H9 (cell line): ENCODE data around the gene RNF5. TPM values are rescaled to one million over a fixed set of nuclear protein-coding genes. Genes with fewer than 3 reads are reported as not detected.

Experiments
- DNase-seq: peaks from one replicate; pipeline ENCODE4 v3.0.0-alpha.2; 2017
- H2AFZ ChIP-seq: one replicate; pipeline ENCODE4 v1.6.1; 2013; ENCODE audit warnings: mild to moderate bottlenecking, low read length, control low read depth, moderate library complexity
- H2AK5ac ChIP-seq: 2 replicates; pipeline ENCODE4 v1.6.1; 2013; ENCODE audit warnings: low read length, control low read depth, mixed read lengths; ENCODE audit not compliant: insufficient read length
- H2BK120ac ChIP-seq: one replicate; pipeline ENCODE4 v1.6.1; 2013; ENCODE audit warnings: low read depth, mild to moderate bottlenecking, low read length, control low read depth, inconsistent platforms; ENCODE audit not compliant: poor library complexity, severe bottlenecking
- H2BK12ac ChIP-seq: 2 replicates; pipeline ENCODE4 v1.6.1; 2013; ENCODE audit warnings: low read length, control low read depth, mixed read lengths, low read depth; ENCODE audit not compliant: insufficient read length
- H2BK15ac ChIP-seq: 2 replicates; pipeline ENCODE4 v1.6.1; 2013; ENCODE audit warnings: low read depth, low read length, control low read depth
- H2BK20ac ChIP-seq: one replicate; pipeline ENCODE4 v1.6.1; 2013; ENCODE audit warnings: low read depth, mild to moderate bottlenecking, low read length, control low read depth, inconsistent platforms; ENCODE audit not compliant: poor library complexity, severe bottlenecking
- H2BK5ac ChIP-seq: 2 replicates; pipeline ENCODE4 v1.6.1; 2013; ENCODE audit warnings: low read length, control low read depth, mixed read lengths; ENCODE audit not compliant: insufficient read length
- H3K14ac ChIP-seq: 2 replicates; pipeline ENCODE4 v1.6.1; 2013; ENCODE audit warnings: low read length, control low read depth; ENCODE audit not compliant: insufficient read depth
- H3K18ac ChIP-seq: 2 replicates; pipeline ENCODE4 v1.6.1; 2013; ENCODE audit warnings: low read depth, mild to moderate bottlenecking, mixed read lengths, low read length, control low read depth; ENCODE audit not compliant: insufficient read length
- H3K23ac ChIP-seq: 2 replicates; pipeline ENCODE4 v1.6.1; 2013; ENCODE audit warnings: low read length, control low read depth, mixed read lengths, low read depth; ENCODE audit not compliant: insufficient read length
- H3K23me2 ChIP-seq: 2 replicates; pipeline ENCODE4 v1.6.1; 2013; ENCODE audit warnings: low read depth, mild to moderate bottlenecking, mixed read lengths, low read length, control low read depth; ENCODE audit not compliant: insufficient read length, poor library complexity, severe bottlenecking
- H3K27ac ChIP-seq: 2 replicates; pipeline ENCODE4 v1.5.1; 2013; ENCODE audit warnings: low read length, control low read depth, mixed read lengths, low read depth; ENCODE audit not compliant: insufficient read length
- H3K27me3 ChIP-seq: 2 replicates; pipeline ENCODE4 v1.6.1; 2013; ENCODE audit warnings: low read length, control low read depth, inconsistent platforms; ENCODE audit not compliant: insufficient read depth
- H3K4ac ChIP-seq: 2 replicates; pipeline ENCODE4 v1.6.1; 2013; ENCODE audit warnings: low read depth, mild to moderate bottlenecking, control low read depth, inconsistent platforms, low read length, moderate library complexity
- H3K4me1 ChIP-seq: 2 replicates; pipeline ENCODE4 v1.6.1; 2013; ENCODE audit warnings: low read length, control low read depth, inconsistent platforms; ENCODE audit not compliant: insufficient read depth
- H3K4me2 ChIP-seq: 2 replicates; pipeline ENCODE4 v1.6.1; 2013; ENCODE audit warnings: low read length, control low read depth, mixed read lengths; ENCODE audit not compliant: insufficient read length, insufficient read depth
- H3K56ac ChIP-seq: 2 replicates; pipeline ENCODE4 v1.6.1; 2013; ENCODE audit warnings: low read depth, mild to moderate bottlenecking, mixed read lengths, low read length, control low read depth; ENCODE audit not compliant: insufficient read length
- H3K79me1 ChIP-seq: 2 replicates; pipeline ENCODE4 v1.6.1; 2013; ENCODE audit warnings: low read depth, mild to moderate bottlenecking, moderate library complexity, low read length, control low read depth, inconsistent platforms; ENCODE audit not compliant: insufficient read depth, poor library complexity, severe bottlenecking
- H3K79me2 ChIP-seq: 2 replicates; pipeline ENCODE4 v1.6.1; 2013; ENCODE audit warnings: low read length, control low read depth, inconsistent platforms; ENCODE audit not compliant: insufficient read depth
- H3K9ac ChIP-seq: 2 replicates; pipeline ENCODE4 v1.6.1; 2013; ENCODE audit warnings: low read length, control low read depth, mixed read lengths; ENCODE audit not compliant: insufficient read length; ENCODE audit errors: extremely low read depth
- H3K9me3 ChIP-seq: one replicate; pipeline ENCODE4 v1.6.1; 2013; ENCODE audit warnings: low read depth, low read length, inconsistent platforms; ENCODE audit not compliant: control insufficient read depth
- H3T11ph ChIP-seq: one replicate; pipeline ENCODE4 v1.6.1; 2013; ENCODE audit warnings: mild to moderate bottlenecking, low read length, control low read depth, inconsistent platforms
- H4K20me1 ChIP-seq: one replicate; pipeline ENCODE4 v1.6.1; 2013; ENCODE audit not compliant: control insufficient read depth, insufficient read length, insufficient read depth
- H4K5ac ChIP-seq: 2 replicates; pipeline ENCODE4 v1.6.1; 2013; ENCODE audit warnings: low read depth, mild to moderate bottlenecking, mixed read lengths, low read length, control low read depth; ENCODE audit not compliant: insufficient read length
- H4K8ac ChIP-seq: replicated peaks from 2 replicates; pipeline ENCODE4 v1.6.1; 2013; ENCODE audit warnings: low read length, control low read depth, mixed read lengths, low read depth; ENCODE audit not compliant: insufficient read length
- H4K91ac ChIP-seq: 2 replicates; pipeline ENCODE4 v1.6.1; 2013; ENCODE audit warnings: low read depth, mild to moderate bottlenecking, moderate library complexity, mixed read lengths, low read length, control low read depth; ENCODE audit not compliant: insufficient read length
- H3K27ac Mint-ChIP-seq, 3 experiments: 2 replicates in 2 of 3; 3 replicates in 1 of 3; pipeline ENCODE4 v1.8.0; 2020 to 2021; ENCODE audit warnings: mixed read lengths in 3 of 3, mild to moderate bottlenecking in 1 of 3, moderate library complexity in 1 of 3
- H3K27me3 Mint-ChIP-seq: 2 replicates; pipeline ENCODE4 v1.8.0; 2021; ENCODE audit warnings: low read depth, mild to moderate bottlenecking, moderate library complexity, mixed read lengths
- H3K36me3 Mint-ChIP-seq, 3 experiments: 2 replicates in 2 of 3; 3 replicates in 1 of 3; pipeline ENCODE4 v1.8.0; 2020 to 2021; ENCODE audit warnings: low read depth in 3 of 3, mixed read lengths in 3 of 3; ENCODE audit not compliant: insufficient read depth in 1 of 3
- H3K4me1 Mint-ChIP-seq, 2 experiments: 2 replicates each; pipeline ENCODE4 v1.8.0; 2020; ENCODE audit warnings: mixed read lengths in 2 of 2
- H3K4me3 Mint-ChIP-seq, 2 experiments: 2 replicates in 1 of 2; 3 replicates in 1 of 2; pipeline ENCODE4 v1.8.0; 2020 to 2021; ENCODE audit warnings: mild to moderate bottlenecking in 2 of 2, mixed read lengths in 2 of 2, moderate library complexity in 1 of 2
- H3K9me3 Mint-ChIP-seq, 2 experiments: 2 replicates in 1 of 2; 3 replicates in 1 of 2; pipeline ENCODE4 v1.8.0; 2020; ENCODE audit warnings: mild to moderate bottlenecking in 2 of 2, mixed read lengths in 2 of 2, moderate library complexity in 1 of 2
- WGBS: extraction: QIAGEN DNeasy Blood & Tissue Kit; methylation state at CpG from one replicate; pipeline ENCODE4 v1.1.7; 2013; ENCODE audit warnings: missing lambda C conversion rate, low lambda C conversion rate, mixed read lengths; ENCODE audit not compliant: insufficient read length; ENCODE audit errors: extremely low coverage; 5-methylcytosine and 5-hydroxymethylcytosine counted together
- total RNA-seq: library from RNA; stranded (reverse); gene quantifications from 2 replicates; pipeline ENCODE4 v1.2.1, GENCODE V29; 2021
- TF ChIP-seq, protein P1 (sequence below): fragments of 200-600 bp; sonication (generic); conservative IDR thresholded peaks from 3 replicates; pipeline ENCODE4 v1.8.0; 2021; ENCODE audit warnings: antibody characterized with exemption, mild to moderate bottlenecking

Gene RNF5
- total RNA-seq, 1 experiment from 2014 or later: 116 TPM

DNA sequence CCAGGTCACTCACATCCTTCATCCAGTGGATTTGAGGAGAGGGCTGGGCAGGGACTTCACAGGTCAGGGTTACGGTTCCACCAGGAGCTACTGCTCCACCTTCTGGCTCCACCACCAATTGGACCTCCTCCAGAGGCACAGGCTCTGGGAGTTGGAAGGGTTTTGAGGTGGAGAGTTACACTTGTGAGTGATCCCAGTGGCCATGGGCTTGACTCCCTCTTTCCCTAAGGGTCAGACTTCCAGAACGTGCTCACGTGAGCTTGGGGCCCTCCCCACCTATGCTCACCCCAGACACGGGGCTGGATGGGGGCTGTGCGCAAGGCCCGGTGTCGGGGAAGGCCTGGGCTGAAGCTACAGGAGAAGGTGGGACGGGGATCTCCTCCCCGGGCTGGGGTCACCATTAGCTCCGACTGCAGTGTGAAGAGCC, 4.4 kb downstream of the RNF5 start:
- Histone ChIP-seq H2AFZ (no peak overlapping the region), H3K4me1 (no peaks in the 10 kb centered on the region), H4K20me1 (no peaks in the 10 kb centered on the region), H2BK15ac (no peak overlapping the region), H3K14ac (no peak overlapping the region), H3K4ac (no peak overlapping the region), H3K23me2 (peaks cover 6% of the 10 kb centered on the region), H4K8ac (no peak overlapping the region), H2BK12ac (no peak overlapping the region), H3K9ac (no peak overlapping the region), H3K27me3 (no peaks in the 10 kb centered on the region), H3K23ac (no peak overlapping the region), H3K56ac (no peak overlapping the region), H4K5ac (no peak overlapping the region), H3K18ac (no peak overlapping the region), H3T11ph (no peak overlapping the region), H3K9me3 (no peaks in the 10 kb centered on the region), H2BK20ac (no peak overlapping the region), H2BK5ac (no peak overlapping the region), H2AK5ac (no peak overlapping the region), H3K79me2 (peaks cover 4% of the 10 kb centered on the region; the same call in 1 of the 2 replicates), H3K27ac (no peak overlapping the region), H3K79me1 (no peaks in the 10 kb centered on the region), H3K4me2 (no peak overlapping the region), H2BK120ac (no peak overlapping the region), H4K91ac (no peak overlapping the region)
- TF ChIP-seq, protein P1, sequence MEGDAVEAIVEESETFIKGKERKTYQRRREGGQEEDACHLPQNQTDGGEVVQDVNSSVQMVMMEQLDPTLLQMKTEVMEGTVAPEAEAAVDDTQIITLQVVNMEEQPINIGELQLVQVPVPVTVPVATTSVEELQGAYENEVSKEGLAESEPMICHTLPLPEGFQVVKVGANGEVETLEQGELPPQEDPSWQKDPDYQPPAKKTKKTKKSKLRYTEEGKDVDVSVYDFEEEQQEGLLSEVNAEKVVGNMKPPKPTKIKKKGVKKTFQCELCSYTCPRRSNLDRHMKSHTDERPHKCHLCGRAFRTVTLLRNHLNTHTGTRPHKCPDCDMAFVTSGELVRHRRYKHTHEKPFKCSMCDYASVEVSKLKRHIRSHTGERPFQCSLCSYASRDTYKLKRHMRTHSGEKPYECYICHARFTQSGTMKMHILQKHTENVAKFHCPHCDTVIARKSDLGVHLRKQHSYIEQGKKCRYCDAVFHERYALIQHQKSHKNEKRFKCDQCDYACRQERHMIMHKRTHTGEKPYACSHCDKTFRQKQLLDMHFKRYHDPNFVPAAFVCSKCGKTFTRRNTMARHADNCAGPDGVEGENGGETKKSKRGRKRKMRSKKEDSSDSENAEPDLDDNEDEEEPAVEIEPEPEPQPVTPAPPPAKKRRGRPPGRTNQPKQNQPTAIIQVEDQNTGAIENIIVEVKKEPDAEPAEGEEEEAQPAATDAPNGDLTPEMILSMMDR: no peak
- Mint-ChIP-seq H3K27ac (peak overlapping the region in 2 of 3 experiments; percentile 45 to 57; a peak in 4 of 7 replicates), H3K4me1 (peaks cover 15 to 30% of the 10 kb centered on the region in 2 experiments), H3K36me3 (peaks cover 32 to 74% (median 62%) of the 10 kb centered on the region in 3 experiments), H3K4me3 (no peak overlapping the region), H3K27me3 (no peaks in the 10 kb centered on the region; the same call in 1 of the 2 replicates), H3K9me3 (no peaks in the 10 kb centered on the region; a peak in 1 of 5 replicates)
- no CpG with 5 or more reads among the region's 10 CpGs for WGBS
- no peak for DNase-seq
